ENCODE results near the gene TMEM240. TPM values are rescaled to one million over a fixed set of nuclear protein-coding genes. Genes with fewer than 3 reads are reported as not detected.
"Not testable (repeated sequence)": the region's sequence is repeated elsewhere in the genome, so short reads cannot be mapped to it uniquely, and the experiment has no call there.

Gene TMEM240
- total and polyA plus RNA-seq, 9 of the 15 experiments (the other 6 are each of a cell fraction or from before 2014, with no cell fraction given), result 0.24 to 2.0 (median 0.69) TPM; not detected in 5

GRCh38 chr1:1504777-1505365 is 35.6 kb downstream of the TMEM240 start (continued):
- TF ChIP-seq ZBTB40 (IDR thresholded peaks at IDR 0.05), result not testable (repeated sequence)
- TF ChIP-seq ZBTB40 (CRISPR knock-in tag; IDR thresholded peaks at IDR 0.05) (0 out of 2 replicates have a peak, but pooled peaks have one; percentile 33), GATA2 (CRISPR knock-in tag; IDR thresholded peaks at IDR 0.05) (0 out of 2 replicates have a peak, but pooled peaks have one; percentile 35), ZNF639 (CRISPR knock-in tag; conservative IDR thresholded peaks at IDR 0.05 in 1 of 2, IDR thresholded peaks at IDR 0.05 in 1 of 2) (peak in 1 of 2 experiments; percentile 48; a peak in 1 of 4 replicates), RBFOX2 (IDR thresholded peaks at IDR 0.05; ENCODE audit: low read depth, low read length) (0 out of 2 replicates have a peak, but pooled peaks have one; percentile 47), MECOM (CRISPR knock-in tag; IDR thresholded peaks at IDR 0.05) (peak; percentile 62; the same call in 1 of the 2 replicates), ZNF263 (CRISPR knock-in tag; IDR thresholded peaks at IDR 0.05; ENCODE audit: borderline replicate concordance) (peak; percentile 43; the same call in 1 of the 2 replicates), ZNF395 (CRISPR knock-in tag; IDR thresholded peaks at IDR 0.05) (peak; percentile 65; the same call in 1 of the 2 replicates), BHLHE40 (IDR thresholded peaks at IDR 0.05; ENCODE audit: low read length) (peak; percentile 84), MTA3 (IDR thresholded peaks at IDR 0.05; ENCODE audit: borderline replicate concordance) (peak; percentile 40; the same call in 1 of the 2 replicates), ARNT (IDR thresholded peaks at IDR 0.05) (0 out of 4 replicates have a peak, but pooled peaks of 1 of the 2 experiments have one; percentile 40), MAX (CRISPR knock-in tag; IDR thresholded peaks at IDR 0.05) (peak; percentile 64; the same call in 1 of the 2 replicates)
